GM12891 (cell line): ENCODE data around the gene ZNF324.

Experiments used
- POLR2A ChIP-seq: IDR thresholded peaks from 2 replicates; pipeline ENCODE4 v1.6.1; 2011; ENCODE audit warnings: low read depth, low read length, control low read depth
- POLR2AphosphoS5 ChIP-seq: IDR thresholded peaks from 2 replicates; pipeline ENCODE4 v1.6.1; 2011; ENCODE audit warnings: low read depth, low read length, control low read depth
- SPI1 ChIP-seq: IDR thresholded peaks from 2 replicates; pipeline ENCODE4 v1.6.1; 2011; ENCODE audit warnings: low read depth, low read length, control low read depth
- TAF1 ChIP-seq: IDR thresholded peaks from 2 replicates; pipeline ENCODE4 v1.6.1; 2011; ENCODE audit warnings: low read depth, low read length, control low read depth

DNA sequence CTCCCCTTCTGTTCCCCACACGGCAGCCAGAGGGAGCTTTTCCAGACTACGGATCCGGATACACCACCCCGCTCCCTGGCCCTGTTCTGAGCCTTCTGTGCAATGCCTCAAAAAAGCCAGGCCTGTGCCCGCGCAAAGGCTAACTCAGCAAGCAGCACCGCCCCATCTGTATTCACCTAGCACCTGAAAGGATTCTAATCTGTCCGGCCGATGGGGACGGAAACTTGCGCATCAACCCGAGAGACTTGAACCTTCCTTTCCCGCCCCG, 52.1 kb downstream of the ZNF324 start:
- TF ChIP-seq POLR2A (no peak), POLR2AphosphoS5 (no peak), TAF1 (no peak), SPI1 (no peak)
